HEK293 (cell line): ENCODE measurements around the gene MPPE1.

Source experiments
- CTCF ChIP-seq: fragments of 450-650 bp; formaldehyde crosslinking; IDR thresholded peaks from 2 replicates; pipeline ENCODE4 v1.5.1; 2016; ENCODE audit warnings: missing biosample characterization, missing genetic modification characterization
- GFI1B ChIP-seq: fragments of 450-650 bp; formaldehyde crosslinking; IDR thresholded peaks from 2 replicates; pipeline ENCODE4 v1.5.1; 2016; ENCODE audit warnings: missing biosample characterization, missing genetic modification characterization
- GLIS2 ChIP-seq: fragments of 450-650 bp; formaldehyde crosslinking; IDR thresholded peaks from 2 replicates; pipeline ENCODE4 v1.5.1; 2016; ENCODE audit warnings: missing biosample characterization, missing genetic modification characterization
- KLF1 ChIP-seq: fragments of 450-650 bp; formaldehyde crosslinking; IDR thresholded peaks from 2 replicates; pipeline ENCODE4 v1.5.1; 2016; ENCODE audit warnings: missing biosample characterization, missing genetic modification characterization
- MZF1 ChIP-seq: fragments of 450-650 bp; formaldehyde crosslinking; IDR thresholded peaks from 2 replicates; pipeline ENCODE4 v1.5.1; 2017; ENCODE audit warnings: missing biosample characterization, missing genetic modification characterization, borderline replicate concordance
- PATZ1 ChIP-seq: fragments of 450-650 bp; formaldehyde crosslinking; IDR thresholded peaks from 2 replicates; pipeline ENCODE4 v1.5.1; 2016; ENCODE audit warnings: missing biosample characterization, missing genetic modification characterization
- PRDM1 ChIP-seq: fragments of 450-650 bp; formaldehyde crosslinking; IDR thresholded peaks from 2 replicates; pipeline ENCODE4; 2016; ENCODE audit warnings: missing biosample characterization, missing genetic modification characterization
- RBAK ChIP-seq: fragments of 450-650 bp; formaldehyde crosslinking; IDR thresholded peaks from 2 replicates; pipeline ENCODE4 v1.5.1; 2016; ENCODE audit warnings: missing biosample characterization, missing genetic modification characterization
- SCRT1 ChIP-seq: fragments of 450-650 bp; formaldehyde crosslinking; IDR thresholded peaks from 2 replicates; pipeline ENCODE4 v1.5.1; 2016; ENCODE audit warnings: missing biosample characterization, missing genetic modification characterization, borderline replicate concordance
- SCRT2 ChIP-seq: fragments of 450-650 bp; formaldehyde crosslinking; IDR thresholded peaks from 2 replicates; pipeline ENCODE4 v1.5.1; 2016; ENCODE audit warnings: missing biosample characterization, missing genetic modification characterization
- SP3 ChIP-seq: fragments of 450-650 bp; formaldehyde crosslinking; IDR thresholded peaks from 2 replicates; pipeline ENCODE4 v1.5.1; 2016; ENCODE audit warnings: missing biosample characterization, missing genetic modification characterization
- SP7 ChIP-seq: fragments of 450-650 bp; formaldehyde crosslinking; IDR thresholded peaks from 2 replicates; pipeline ENCODE4 v1.5.1; 2016; ENCODE audit warnings: missing biosample characterization, missing genetic modification characterization
- ZBTB11 ChIP-seq: fragments of 450-650 bp; formaldehyde crosslinking; conservative IDR thresholded peaks from 2 replicates; pipeline ENCODE4 v1.5.1; 2016; ENCODE audit warnings: low read depth, missing biosample characterization, missing genetic modification characterization
- ZBTB21 ChIP-seq: fragments of 450-650 bp; formaldehyde crosslinking; IDR thresholded peaks from 2 replicates; pipeline ENCODE4 v1.5.1; 2017; ENCODE audit warnings: missing biosample characterization, missing genetic modification characterization
- ZNF175 ChIP-seq: fragments of 450-650 bp; formaldehyde crosslinking; IDR thresholded peaks from 2 replicates; pipeline ENCODE4 v1.5.1; 2016; ENCODE audit warnings: missing biosample characterization, missing genetic modification characterization
- ZNF324 ChIP-seq: fragments of 450-650 bp; formaldehyde crosslinking; IDR thresholded peaks from 2 replicates; pipeline ENCODE4 v1.5.1; 2016; ENCODE audit warnings: missing biosample characterization, missing genetic modification characterization
- ZNF521 ChIP-seq: fragments of 450-650 bp; formaldehyde crosslinking; IDR thresholded peaks from 2 replicates; pipeline ENCODE4 v1.5.1; 2017; ENCODE audit warnings: missing biosample characterization, mild to moderate bottlenecking, missing genetic modification characterization
- ZNF555 ChIP-seq: fragments of 450-650 bp; formaldehyde crosslinking; conservative IDR thresholded peaks from 2 replicates; pipeline ENCODE4 v1.5.1; 2017; ENCODE audit warnings: missing biosample characterization, mild to moderate bottlenecking, missing genetic modification characterization, inconsistent platforms
- ZNF580 ChIP-seq: fragments of 450-650 bp; formaldehyde crosslinking; IDR thresholded peaks from 2 replicates; pipeline ENCODE4 v1.5.1; 2016; ENCODE audit warnings: missing biosample characterization, missing genetic modification characterization
- ZNF610 ChIP-seq: fragments of 450-650 bp; formaldehyde crosslinking; IDR thresholded peaks from 2 replicates; pipeline ENCODE4 v1.5.1; 2016; ENCODE audit warnings: missing biosample characterization, missing genetic modification characterization, borderline replicate concordance
- ZNF629 ChIP-seq: fragments of 450-650 bp; formaldehyde crosslinking; IDR thresholded peaks from 2 replicates; pipeline ENCODE4 v1.5.1; 2017; ENCODE audit warnings: missing biosample characterization, missing genetic modification characterization
- ZNF76 ChIP-seq: fragments of 450-650 bp; formaldehyde crosslinking; IDR thresholded peaks from 2 replicates; pipeline ENCODE4; 2016; ENCODE audit warnings: low read depth, missing biosample characterization, missing genetic modification characterization, borderline replicate concordance
- ZXDB ChIP-seq: fragments of 450-650 bp; formaldehyde crosslinking; IDR thresholded peaks from 2 replicates; pipeline ENCODE4 v1.5.1; 2016; ENCODE audit warnings: missing biosample characterization, missing genetic modification characterization
- TF ChIP-seq, protein P1 (sequence below): fragments of 450-650 bp; formaldehyde crosslinking; IDR thresholded peaks from 2 replicates; pipeline ENCODE4 v1.5.1; 2016; ENCODE audit warnings: missing biosample characterization, missing genetic modification characterization
- TF ChIP-seq, protein P2 (sequence below): fragments of 450-650 bp; formaldehyde crosslinking; IDR thresholded peaks from 2 replicates; pipeline ENCODE4 v1.5.1; 2016; ENCODE audit warnings: missing biosample characterization, missing genetic modification characterization

The MPPE1 gene

GRCh38 chr18:11851146-11851805 is 56.8 kb downstream of the MPPE1 start, which contains the start of gene CHMP1B (continued):
- TF ChIP-seq, protein P1, sequence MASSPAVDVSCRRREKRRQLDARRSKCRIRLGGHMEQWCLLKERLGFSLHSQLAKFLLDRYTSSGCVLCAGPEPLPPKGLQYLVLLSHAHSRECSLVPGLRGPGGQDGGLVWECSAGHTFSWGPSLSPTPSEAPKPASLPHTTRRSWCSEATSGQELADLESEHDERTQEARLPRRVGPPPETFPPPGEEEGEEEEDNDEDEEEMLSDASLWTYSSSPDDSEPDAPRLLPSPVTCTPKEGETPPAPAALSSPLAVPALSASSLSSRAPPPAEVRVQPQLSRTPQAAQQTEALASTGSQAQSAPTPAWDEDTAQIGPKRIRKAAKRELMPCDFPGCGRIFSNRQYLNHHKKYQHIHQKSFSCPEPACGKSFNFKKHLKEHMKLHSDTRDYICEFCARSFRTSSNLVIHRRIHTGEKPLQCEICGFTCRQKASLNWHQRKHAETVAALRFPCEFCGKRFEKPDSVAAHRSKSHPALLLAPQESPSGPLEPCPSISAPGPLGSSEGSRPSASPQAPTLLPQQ (tag by site-specific recombination): peak; percentile 74
- TF ChIP-seq ZNF175 (tag by site-specific recombination) (no peak), SCRT1 (peak; percentile 45; the same call in 1 of the 2 replicates), SP7 (tag by site-specific recombination) (peak; percentile 68), CTCF (peak; percentile 15; the same call in 1 of the 2 replicates), ZXDB (tag by site-specific recombination) (peak; percentile 95), ZNF324 (peak; percentile 63; the same call in 1 of the 2 replicates), SP3 (tag by site-specific recombination) (peak; percentile 92), KLF1 (tag by site-specific recombination) (peak; percentile 59), ZNF555 (tag by site-specific recombination) (no peak), SCRT2 (tag by site-specific recombination) (peak; percentile 57; the same call in 1 of the 2 replicates), PATZ1 (tag by site-specific recombination) (peak; percentile 69), ZNF521 (tag by site-specific recombination) (no peak), MZF1 (tag by site-specific recombination) (peak; percentile 44; the same call in 1 of the 2 replicates), PRDM1 (tag by site-specific recombination) (no peak), GFI1B (tag by site-specific recombination) (peak; percentile 34; the same call in 1 of the 2 replicates), GLIS2 (peak; percentile 52; the same call in 1 of the 2 replicates), ZNF629 (tag by site-specific recombination) (peak; percentile 92), RBAK (tag by site-specific recombination) (no peak), ZNF610 (peak; percentile 93; the same call in 1 of the 2 replicates), ZBTB11 (peak; percentile 59), ZNF580 (tag by site-specific recombination) (peak; percentile 43; the same call in 1 of the 2 replicates), ZNF76 (tag by site-specific recombination) (peak; percentile 55), ZBTB21 (tag by site-specific recombination) (peak; percentile 78)
- TF ChIP-seq, protein P2, sequence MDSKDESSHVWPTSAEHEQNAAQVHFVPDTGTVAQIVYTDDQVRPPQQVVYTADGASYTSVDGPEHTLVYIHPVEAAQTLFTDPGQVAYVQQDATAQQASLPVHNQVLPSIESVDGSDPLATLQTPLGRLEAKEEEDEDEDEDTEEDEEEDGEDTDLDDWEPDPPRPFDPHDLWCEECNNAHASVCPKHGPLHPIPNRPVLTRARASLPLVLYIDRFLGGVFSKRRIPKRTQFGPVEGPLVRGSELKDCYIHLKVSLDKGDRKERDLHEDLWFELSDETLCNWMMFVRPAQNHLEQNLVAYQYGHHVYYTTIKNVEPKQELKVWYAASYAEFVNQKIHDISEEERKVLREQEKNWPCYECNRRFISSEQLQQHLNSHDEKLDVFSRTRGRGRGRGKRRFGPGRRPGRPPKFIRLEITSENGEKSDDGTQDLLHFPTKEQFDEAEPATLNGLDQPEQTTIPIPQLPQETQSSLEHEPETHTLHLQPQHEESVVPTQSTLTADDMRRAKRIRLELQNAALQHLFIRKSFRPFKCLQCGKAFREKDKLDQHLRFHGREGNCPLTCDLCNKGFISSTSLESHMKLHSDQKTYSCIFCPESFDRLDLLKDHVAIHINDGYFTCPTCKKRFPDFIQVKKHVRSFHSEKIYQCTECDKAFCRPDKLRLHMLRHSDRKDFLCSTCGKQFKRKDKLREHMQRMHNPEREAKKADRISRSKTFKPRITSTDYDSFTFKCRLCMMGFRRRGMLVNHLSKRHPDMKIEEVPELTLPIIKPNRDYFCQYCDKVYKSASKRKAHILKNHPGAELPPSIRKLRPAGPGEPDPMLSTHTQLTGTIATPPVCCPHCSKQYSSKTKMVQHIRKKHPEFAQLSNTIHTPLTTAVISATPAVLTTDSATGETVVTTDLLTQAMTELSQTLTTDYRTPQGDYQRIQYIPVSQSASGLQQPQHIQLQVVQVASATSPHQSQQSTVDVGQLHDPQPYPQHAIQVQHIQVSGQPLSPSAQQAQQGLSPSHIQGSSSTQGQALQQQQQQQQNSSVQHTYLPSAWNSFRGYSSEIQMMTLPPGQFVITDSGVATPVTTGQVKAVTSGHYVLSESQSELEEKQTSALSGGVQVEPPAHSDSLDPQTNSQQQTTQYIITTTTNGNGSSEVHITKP (tag by site-specific recombination): peak; percentile 89
- TF ChIP-seq, all 188 proteins: peak for 36
